Measurements from ENCODE around the gene TGFBR1. TPM values are rescaled to one million over a fixed set of nuclear protein-coding genes. Genes with fewer than 3 reads are reported as not detected.

TGFBR1 gene
- total RNA-seq, 2 donors from 2014 or later = 74.8 to 75.6 TPM

DNA sequence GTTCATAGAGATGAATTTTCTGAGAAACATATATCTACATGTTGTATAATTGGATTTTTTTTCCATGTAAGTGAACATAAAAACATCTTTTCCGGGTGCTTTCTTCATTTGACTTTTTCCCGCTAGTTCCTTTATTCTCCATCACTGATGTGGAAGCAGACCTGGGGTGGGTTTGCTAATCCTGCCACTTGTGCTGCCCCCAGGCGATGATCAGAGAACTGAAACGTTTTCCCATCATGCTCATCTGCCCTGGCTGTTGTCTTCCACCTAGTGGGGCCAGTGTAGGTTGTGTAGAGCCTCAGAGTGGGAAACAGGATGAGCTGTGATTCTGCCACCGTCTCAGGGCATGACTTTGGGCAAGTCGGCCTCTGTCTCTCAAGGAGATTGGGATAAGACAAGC lies 34.2 kb upstream of the TGFBR1 start:
- Histone ChIP-seq H3K4me1 (ENCODE audit: control insufficient read depth, insufficient read depth, low read length) (no peaks in the 10 kb centered on the region), H3K27me3 (ENCODE audit: control insufficient read depth, insufficient read depth, low read length, poor library complexity, severe bottlenecking) (no peaks in the 10 kb centered on the region), H3K4me3 (ENCODE audit: low read length) (no peak overlapping the region), H3K9me3 (ENCODE audit: control insufficient read depth, low read length) (no peaks in the 10 kb centered on the region), H3K9ac (ENCODE audit: extremely low read depth, low read length, poor library complexity, severe bottlenecking) (no peak overlapping the region), H3K27ac (ENCODE audit: low read depth, low read length) (no peak overlapping the region), H3K36me3 (ENCODE audit: control insufficient read depth, insufficient read depth, low read length) (no peaks in the 10 kb centered on the region)
- Mint-ChIP-seq H3K27me3 (ENCODE audit: insufficient read depth) (no peaks in the 10 kb centered on the region), H3K4me3 (no peak overlapping the region), H3K9me3 (no peaks in the 10 kb centered on the region), H3K27ac (no peak overlapping the region), H3K4me1 (peaks cover 8% of the 10 kb centered on the region), H3K36me3 (ENCODE audit: low read depth) (no peaks in the 10 kb centered on the region)
- WGBS, 2 experiments (ENCODE audit: insufficient coverage in 1 of 2, insufficient read length in 1 of 2) = 88% methylated on average over 6 of the region's 6 CpGs; no CpG with 5 or more reads in 1 of the 2 experiments
- DNase-seq = no peak
- TF ChIP-seq, protein P1, sequence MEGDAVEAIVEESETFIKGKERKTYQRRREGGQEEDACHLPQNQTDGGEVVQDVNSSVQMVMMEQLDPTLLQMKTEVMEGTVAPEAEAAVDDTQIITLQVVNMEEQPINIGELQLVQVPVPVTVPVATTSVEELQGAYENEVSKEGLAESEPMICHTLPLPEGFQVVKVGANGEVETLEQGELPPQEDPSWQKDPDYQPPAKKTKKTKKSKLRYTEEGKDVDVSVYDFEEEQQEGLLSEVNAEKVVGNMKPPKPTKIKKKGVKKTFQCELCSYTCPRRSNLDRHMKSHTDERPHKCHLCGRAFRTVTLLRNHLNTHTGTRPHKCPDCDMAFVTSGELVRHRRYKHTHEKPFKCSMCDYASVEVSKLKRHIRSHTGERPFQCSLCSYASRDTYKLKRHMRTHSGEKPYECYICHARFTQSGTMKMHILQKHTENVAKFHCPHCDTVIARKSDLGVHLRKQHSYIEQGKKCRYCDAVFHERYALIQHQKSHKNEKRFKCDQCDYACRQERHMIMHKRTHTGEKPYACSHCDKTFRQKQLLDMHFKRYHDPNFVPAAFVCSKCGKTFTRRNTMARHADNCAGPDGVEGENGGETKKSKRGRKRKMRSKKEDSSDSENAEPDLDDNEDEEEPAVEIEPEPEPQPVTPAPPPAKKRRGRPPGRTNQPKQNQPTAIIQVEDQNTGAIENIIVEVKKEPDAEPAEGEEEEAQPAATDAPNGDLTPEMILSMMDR (conservative IDR thresholded peaks at IDR 0.05) = no peak

DNA sequence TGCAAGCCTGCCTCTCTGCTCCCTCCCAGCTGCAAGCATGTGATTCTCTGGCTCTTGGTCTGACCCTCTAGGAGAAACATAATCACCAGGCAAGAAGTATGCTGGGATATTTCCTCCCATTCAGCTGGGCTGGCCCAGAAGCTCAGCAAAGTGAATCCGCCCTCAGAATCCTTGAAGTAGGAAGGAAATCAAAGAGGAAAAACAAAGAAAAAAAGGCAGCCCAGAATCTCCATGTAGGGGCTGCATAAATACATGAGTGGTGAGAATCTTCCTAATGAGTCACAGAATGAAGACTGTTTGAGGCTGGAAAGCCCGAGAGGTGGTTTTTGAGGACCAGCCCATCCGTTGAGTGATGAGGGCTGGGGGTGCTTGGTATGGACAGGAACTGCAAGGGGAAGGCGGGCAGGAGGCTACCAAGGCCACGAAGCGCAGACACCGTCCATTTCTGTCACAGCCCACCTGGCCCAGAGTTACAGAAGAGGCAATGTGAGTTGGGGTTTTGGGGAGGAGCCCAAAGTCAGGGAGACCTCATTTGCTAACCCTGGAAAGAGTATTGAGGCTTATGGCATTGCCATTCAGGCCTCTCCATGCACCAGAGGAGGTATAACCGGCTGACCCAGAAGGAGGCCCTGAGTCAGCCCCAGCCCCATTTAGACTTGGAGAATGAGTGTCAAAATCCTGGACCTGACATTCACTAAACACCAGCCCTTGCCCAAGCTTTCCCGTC lies 33.4 kb upstream of the TGFBR1 start:
- 93 to 97% methylated on average over 7 to 9 of the region's 9 CpGs for WGBS, 2 experiments (ENCODE audit: insufficient coverage in 1 of 2, insufficient read length in 1 of 2)
- H3K9me3 ChIP-seq (ENCODE audit: control insufficient read depth, low read length) = no peaks in the 10 kb centered on the region
- no peaks in the 10 kb centered on the region for H3K4me1 ChIP-seq (ENCODE audit: control insufficient read depth, insufficient read depth, low read length)
- TF ChIP-seq, protein P1 (conservative IDR thresholded peaks at IDR 0.05) = no peak
- no peak overlapping the region for H3K4me3 ChIP-seq (ENCODE audit: low read length)
- H3K36me3 ChIP-seq (ENCODE audit: control insufficient read depth, insufficient read depth, low read length) = no peaks in the 10 kb centered on the region
- H3K27ac Mint-ChIP-seq = no peak overlapping the region
- H3K9me3 Mint-ChIP-seq = no peaks in the 10 kb centered on the region
- H3K27ac ChIP-seq (ENCODE audit: low read depth, low read length) = no peak overlapping the region
- no peak overlapping the region for H3K4me3 Mint-ChIP-seq
- no peaks in the 10 kb centered on the region for H3K27me3 Mint-ChIP-seq (ENCODE audit: insufficient read depth)
- peaks cover 11% of the 10 kb centered on the region for H3K4me1 Mint-ChIP-seq
- no peaks in the 10 kb centered on the region for H3K27me3 ChIP-seq (ENCODE audit: control insufficient read depth, insufficient read depth, low read length, poor library complexity, severe bottlenecking)
- no peak for DNase-seq
- no peak overlapping the region for H3K9ac ChIP-seq (ENCODE audit: extremely low read depth, low read length, poor library complexity, severe bottlenecking)
- H3K36me3 Mint-ChIP-seq (ENCODE audit: low read depth) = no peaks in the 10 kb centered on the region

DNA sequence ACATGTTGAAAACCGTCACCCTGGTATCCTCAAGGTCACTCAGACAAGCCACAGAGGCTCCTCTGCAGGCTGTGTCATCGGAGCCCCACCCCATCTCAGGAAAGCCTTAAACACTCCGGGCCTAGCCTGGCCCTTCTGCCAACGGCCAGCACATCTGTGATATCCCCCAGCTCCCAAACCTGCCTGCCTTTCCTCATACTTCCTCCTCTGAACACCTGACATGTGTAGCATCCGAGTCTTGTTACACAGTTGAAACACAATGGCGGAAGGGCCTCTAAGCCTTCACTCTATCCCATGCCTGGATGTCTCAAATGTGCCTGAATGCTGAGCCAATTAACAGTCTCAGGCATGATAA lies 32.9 kb upstream of the TGFBR1 start:
- Mint-ChIP-seq H3K9me3 (no peaks in the 10 kb centered on the region), H3K27ac (no peak overlapping the region), H3K4me3 (no peak overlapping the region), H3K36me3 (ENCODE audit: low read depth) (no peaks in the 10 kb centered on the region), H3K4me1 (peaks cover 13% of the 10 kb centered on the region), H3K27me3 (ENCODE audit: insufficient read depth) (no peaks in the 10 kb centered on the region)
- DNase-seq = no peak
- TF ChIP-seq, protein P1 (conservative IDR thresholded peaks at IDR 0.05) = no peak
- no peaks in the 10 kb centered on the region for H3K27me3 ChIP-seq (ENCODE audit: control insufficient read depth, insufficient read depth, low read length, poor library complexity, severe bottlenecking)
- H3K27ac ChIP-seq (ENCODE audit: low read depth, low read length) = no peak overlapping the region
- WGBS, 2 experiments (ENCODE audit: insufficient coverage in 1 of 2, insufficient read length in 1 of 2) = 92 to 95% methylated on average over 5 to 6 of the region's 6 CpGs
- no peaks in the 10 kb centered on the region for H3K36me3 ChIP-seq (ENCODE audit: control insufficient read depth, insufficient read depth, low read length)
- no peak overlapping the region for H3K4me3 ChIP-seq (ENCODE audit: low read length)
- no peak overlapping the region for H3K9ac ChIP-seq (ENCODE audit: extremely low read depth, low read length, poor library complexity, severe bottlenecking)
- H3K9me3 ChIP-seq (ENCODE audit: control insufficient read depth, low read length) = no peaks in the 10 kb centered on the region
- H3K4me1 ChIP-seq (ENCODE audit: control insufficient read depth, insufficient read depth, low read length) = peaks cover 2% of the 10 kb centered on the region

Data from endodermal cell (in vitro differentiated cells).